Measurements from ENCODE around the gene DPYD. TPM values are rescaled to one million over a fixed set of nuclear protein-coding genes. Genes with fewer than 3 reads are reported as not detected.

Gene DPYD
- total RNA-seq: 1 to 10 TPM; 6.6 to 7.8 TPM

- POLR2A ChIA-PET: interaction anchor here (0.6 to 0.9 kb wide), 3 partner anchors 16 to 752 kb away, joined by 3 read pairs; no protein-coding TSS in a partner anchor
- CTCF ChIA-PET: interaction anchor here (1.0 kb wide), 1 partner anchor 130 kb away, joined by 3 read pairs; no protein-coding TSS in a partner anchor
Measured at GRCh38 chr1:97920832-97921571, at the start of gene DPYD. DPYD (minus strand) TSS chr1:97921034; CDS start chr1:97920922, 112 bp downstream.

GRCh38 chr1:97960470-97960869 lies 39.6 kb upstream of the DPYD start:
- POLR2A ChIA-PET: no interaction called here
- CTCF ChIA-PET: no interaction called here

GRCh38 chr1:97947695-97948094 lies 26.9 kb upstream of the DPYD start:
- CTCF ChIA-PET: no interaction called here
- POLR2A ChIA-PET: no interaction called here

- POLR2A ChIA-PET: no interaction called here
- CTCF ChIA-PET: no interaction called here
Measured at GRCh38 chr1:97943354-97943753, 22.5 kb upstream of the DPYD start.

- CTCF ChIA-PET: interaction anchor here (0.7 kb wide), 1 partner anchor 1774 kb away, joined by 4 read pairs; no protein-coding TSS in a partner anchor
- POLR2A ChIA-PET: no interaction called here
Measured at GRCh38 chr1:97942161-97943123, 21.6 kb upstream of the DPYD start.

- ChIA-PET POLR2A (no interaction called here), CTCF (no interaction called here)
Measured at GRCh38 chr1:97938285-97938642, 17.4 kb upstream of the DPYD start.

GRCh38 chr1:97936976-97937375 lies 16.1 kb upstream of the DPYD start:
- ChIA-PET POLR2A (no interaction called here), CTCF (no interaction called here)

- CTCF ChIA-PET: no interaction called here
- POLR2A ChIA-PET: no interaction called here
Measured at GRCh38 chr1:97934491-97934890, 13.7 kb upstream of the DPYD start.

GRCh38 chr1:97929874-97930851 lies 9.3 kb upstream of the DPYD start:
- ChIA-PET POLR2A (no interaction called here), CTCF (no interaction called here)

- POLR2A ChIA-PET: no interaction called here
Measured at GRCh38 chr1:97926017-97926708, 5.3 kb upstream of the DPYD start.

GRCh38 chr1:97925151-97925550 lies 4.3 kb upstream of the DPYD start:
- ChIA-PET CTCF (no interaction called here), POLR2A (no interaction called here)

More at GRCh38 chr1:97926017-97926708, 5.3 kb upstream of the DPYD start:
- CTCF ChIA-PET: no interaction called here

- CTCF ChIA-PET: no interaction called here
- POLR2A ChIA-PET: no interaction called here
Measured at GRCh38 chr1:97923811-97924210, 3.0 kb upstream of the DPYD start.

GRCh38 chr1:97920276-97920831 lies 480 bp downstream of the DPYD start:
- ChIA-PET CTCF (no interaction called here), POLR2A (interaction anchor here (0.9 kb wide), 1 partner anchor 16 kb away, joined by 3 read pairs; no protein-coding TSS in a partner anchor)

- POLR2A ChIA-PET: interaction anchor here (0.9 kb wide), 1 partner anchor 15 kb away, joined by 3 read pairs; no protein-coding TSS in a partner anchor
- CTCF ChIA-PET: no interaction called here
Measured at GRCh38 chr1:97919585-97920261, 1.1 kb downstream of the DPYD start.

GRCh38 chr1:97918961-97919360 lies 1.9 kb downstream of the DPYD start:
- CTCF ChIA-PET: no interaction called here
- POLR2A ChIA-PET: no interaction called here

GRCh38 chr1:97913506-97914139 lies 7.2 kb downstream of the DPYD start:
- ChIA-PET CTCF (no interaction called here), POLR2A (no interaction called here)

GRCh38 chr1:97911266-97912215 lies 9.3 kb downstream of the DPYD start:
- POLR2A ChIA-PET: interaction anchor here (0.7 kb wide), 1 partner anchor 11 kb away, joined by 3 read pairs; no protein-coding TSS in a partner anchor
- CTCF ChIA-PET: no interaction called here

All from activated CD8-positive, alpha-beta memory T cell treated with anti-CD3 and anti-CD28 coated beads for 36 hours (primary cell).